ENCODE measurements around the gene ZCCHC13.

DNA sequence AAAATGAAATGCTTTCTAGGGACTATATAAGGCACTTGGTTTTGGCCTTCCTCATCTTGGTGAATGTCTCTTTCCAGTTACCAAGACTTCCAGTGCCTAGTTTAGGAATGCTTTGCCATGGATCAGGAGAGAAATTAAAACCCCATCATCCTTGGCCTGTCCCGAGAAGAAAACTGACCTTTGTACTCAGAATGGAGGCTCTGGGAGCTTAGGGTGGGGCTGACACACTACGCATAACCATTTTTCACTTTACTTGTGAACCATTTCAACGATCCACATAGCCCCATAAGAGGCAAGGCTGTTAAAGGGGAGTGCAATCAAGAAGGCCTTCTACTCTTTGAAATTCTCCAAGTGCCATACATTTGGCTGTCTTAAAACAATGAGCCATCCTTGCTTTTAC lies 26.7 kb upstream of the ZCCHC13 start:
- TF ChIP-seq CTCF (IDR thresholded peaks at IDR 0.05) = no peak
- TF ChIP-seq POLR2A (IDR thresholded peaks at IDR 0.05) = no peak

All from adrenal gland (tissue), 5 donors.